Measurements from ENCODE around the gene SUPT5H. TPM values are rescaled to one million over a fixed set of nuclear protein-coding genes. Genes with fewer than 3 reads are reported as not detected.
A peak's percentile ranks its signal among the peaks of the same experiment; 100 is the strongest.

SUPT5H gene
- total and polyA plus RNA-seq, 5 experiments from 2014 or later: 79.9 to 196 (median 115) TPM

DNA sequence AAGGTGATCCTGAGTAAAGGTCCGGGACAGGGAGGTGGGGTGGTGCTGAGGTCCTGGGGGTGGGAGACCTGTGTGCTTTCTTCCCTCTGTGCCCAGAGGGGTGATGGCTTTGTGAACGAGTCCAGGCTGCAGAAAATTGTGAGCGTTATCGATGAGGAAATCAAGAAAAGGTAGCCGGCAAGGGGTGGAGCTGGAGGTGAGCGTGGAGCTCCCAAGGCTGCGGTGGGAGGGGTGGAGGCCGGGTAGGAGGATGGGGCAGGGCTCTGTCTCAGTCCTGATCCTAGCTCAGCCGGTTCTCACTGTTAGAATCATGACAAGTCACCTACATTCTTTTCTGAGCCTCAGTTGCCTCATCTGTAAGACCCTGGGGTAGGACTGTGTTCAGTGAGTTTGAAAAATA is 73.6 kb downstream of the SUPT5H start:
- POLR2A ChIA-PET: interaction anchor here (1.3 kb wide), 1 partner anchor 20 kb away, joined by 3 read pairs; no protein-coding TSS in a partner anchor

DNA sequence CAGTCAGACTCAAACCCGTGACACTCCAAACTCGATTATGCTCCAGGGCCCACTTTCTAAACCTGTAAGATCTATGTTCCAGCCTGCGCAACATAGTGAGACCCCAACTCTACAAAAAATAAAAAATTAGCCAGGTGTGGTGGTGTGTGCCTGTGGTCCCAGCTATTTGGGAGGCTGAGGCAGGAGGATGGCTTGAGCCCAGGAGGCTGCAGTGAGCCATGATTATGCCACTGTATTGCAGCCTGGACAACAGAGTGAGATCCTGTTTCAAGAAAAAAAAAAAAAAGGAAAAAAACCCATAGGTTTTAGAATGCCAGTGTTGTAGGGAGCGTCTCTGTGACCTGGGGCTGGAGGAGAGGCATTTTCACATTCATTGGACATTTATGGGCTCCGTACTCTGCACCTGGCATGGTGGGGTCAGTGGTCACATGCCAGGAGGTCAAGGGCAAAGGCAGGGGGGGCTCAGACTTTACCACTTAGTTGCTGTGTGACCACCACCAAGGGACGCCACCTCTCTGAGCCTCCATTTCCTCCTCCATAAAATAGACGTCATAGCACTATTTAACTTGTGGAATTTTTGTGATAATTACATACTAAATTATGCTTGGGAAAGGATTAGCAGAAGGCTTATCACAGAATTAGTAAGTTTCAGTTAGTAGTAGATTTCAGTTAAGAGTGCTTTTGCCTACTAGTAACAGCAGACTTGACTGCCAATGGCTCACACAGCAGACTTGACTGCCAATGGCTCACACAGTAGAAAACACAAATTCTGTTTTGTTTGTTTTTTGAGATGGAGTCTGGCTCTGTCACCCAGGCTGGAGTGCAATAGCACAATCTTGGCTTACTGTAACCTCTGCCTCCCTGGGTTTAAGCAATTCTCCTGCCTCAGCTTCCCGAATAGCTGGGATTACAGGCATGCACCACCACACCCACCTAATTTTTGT is 75.4 kb downstream of the SUPT5H start:
- Mint-ChIP-seq H3K9me3 (no peaks in the 10 kb centered on the region), H3K4me3 (no peak overlapping the region), H3K36me3 (no peaks in the 10 kb centered on the region), H3K27ac (no peak overlapping the region), H3K27me3 (peaks cover 10 to 18% (median 13%) of the 10 kb centered on the region in 5 donors), H3K4me1 (peaks cover 5 to 8% (median 6%) of the 10 kb centered on the region in 4 donors)
- DNase-seq (no peak), ATAC-seq (no peak)
- POLR2A ChIA-PET: interaction anchor here (0.5 to 0.7 kb wide), 2 partner anchors 61 to 66 kb away, joined by 3 to 5 read pairs; no protein-coding TSS in a partner anchor

More for the DNA sequence above, 73.6 kb downstream of the SUPT5H start:
- Mint-ChIP-seq H3K36me3 (peaks cover 0 to 2% (median 0%) of the 10 kb centered on the region in 3 donors), H3K4me3 (no peak overlapping the region), H3K9me3 (no peaks in the 10 kb centered on the region), H3K27me3 (peaks cover 14 to 35% (median 21%) of the 10 kb centered on the region in 5 donors), H3K27ac (peak overlapping the region in 1 of 10 donors; percentile 19), H3K4me1 (peaks cover 10 to 21% (median 15%) of the 10 kb centered on the region in 4 donors)
- ATAC-seq (no peak), DNase-seq (no peak)

DNA sequence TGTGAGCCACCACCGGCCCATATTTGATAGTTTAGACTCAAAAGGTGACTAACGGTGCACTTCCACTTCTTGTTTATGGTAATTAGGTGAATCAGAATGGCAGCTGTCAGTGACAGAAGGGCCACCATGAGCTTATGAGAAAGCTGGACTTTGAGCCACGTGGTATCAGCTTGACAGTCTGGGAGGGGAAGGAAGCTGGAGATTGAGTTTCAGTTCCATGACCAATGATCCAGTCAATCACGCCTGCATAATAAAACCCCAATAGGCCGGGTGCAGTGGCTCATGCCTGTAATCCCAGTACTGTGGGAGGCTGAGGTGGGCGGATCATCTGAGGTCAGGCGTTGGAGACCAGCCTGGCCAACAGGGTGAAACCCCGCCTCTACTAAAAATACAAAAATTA is 79.1 kb downstream of the SUPT5H start:
- H3K27ac Mint-ChIP-seq: no peak overlapping the region
- ATAC-seq (no peak), DNase-seq (no peak)
- peaks cover 0 to 14% (median 4%) of the 10 kb centered on the region in 4 donors for H3K4me1 Mint-ChIP-seq
- H3K4me3 Mint-ChIP-seq: no peak overlapping the region
- H3K27me3 Mint-ChIP-seq: no peaks in the 10 kb centered on the region
- peaks cover 0 to 9% (median 0%) of the 10 kb centered on the region in 3 donors for H3K36me3 Mint-ChIP-seq
- H3K9me3 Mint-ChIP-seq: no peaks in the 10 kb centered on the region
- POLR2A ChIA-PET: interaction anchor here (0.6 to 1.0 kb wide), 3 partner anchors 9 to 86 kb away, joined by 3 to 4 read pairs (median 4); partner anchors contain the start of gene SELENOV

DNA sequence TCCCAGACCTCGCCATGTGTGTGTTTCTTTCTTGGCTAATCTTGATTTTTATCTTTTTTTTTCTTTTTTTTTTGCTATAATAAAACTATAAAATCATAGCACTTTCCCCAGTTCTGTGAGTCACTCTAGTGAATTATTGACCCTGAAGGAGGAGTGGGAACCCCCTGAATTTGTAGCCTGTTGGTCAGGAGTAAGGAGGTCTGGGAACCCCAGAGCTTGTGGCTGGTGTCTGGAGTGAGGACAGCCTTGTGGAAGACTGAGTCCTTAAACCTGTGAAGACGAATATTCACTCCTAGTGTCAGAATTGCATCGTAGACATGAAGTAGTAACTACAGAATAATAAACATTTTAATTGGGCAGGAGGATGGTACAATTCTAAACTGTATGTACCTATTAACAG is 79.8 kb downstream of the SUPT5H start:
- ATAC-seq (no peak), DNase-seq (no peak)
- Mint-ChIP-seq H3K4me1 (peaks cover 0 to 21% (median 4%) of the 10 kb centered on the region in 4 donors), H3K27ac (no peak overlapping the region), H3K27me3 (no peaks in the 10 kb centered on the region), H3K9me3 (no peaks in the 10 kb centered on the region), H3K36me3 (peaks cover 0 to 9% (median 0%) of the 10 kb centered on the region in 3 donors), H3K4me3 (no peak overlapping the region)
- POLR2A ChIA-PET: interaction anchor here (0.6 kb wide), 1 partner anchor 87 kb away, joined by 4 read pairs; no protein-coding TSS in a partner anchor

Small RNA genes lying within 50 kb of the gene (microRNA-seq; reads per million reads assigned to microRNA genes)
- not detected for gene MIR4530 (ENCODE audit: borderline microRNAs expressed)

Other genes with a start within 250 kb of the SUPT5H start
- not detected for gene NCCRP1, start 248.6 kb upstream of the SUPT5H start, total RNA-seq
- not detected for gene NCCRP1, start 248.6 kb upstream of the SUPT5H start, polyA plus RNA-seq
- gene SYCN, start 241.3 kb upstream of the SUPT5H start, total RNA-seq: not detected
- gene SYCN, start 241.3 kb upstream of the SUPT5H start, polyA plus RNA-seq: not detected
- gene IFNL3, start 200.6 kb upstream of the SUPT5H start, total RNA-seq: not detected
- gene IFNL3, start 200.6 kb upstream of the SUPT5H start, polyA plus RNA-seq: not detected
- gene IFNL4, start 196.7 kb upstream of the SUPT5H start, total RNA-seq: not detected
- under 1 TPM in 2 of 3 donors, not detected in 1; 0.11 to 0.17 TPM for gene IFNL4, start 196.7 kb upstream of the SUPT5H start, polyA plus RNA-seq
- not detected for gene IFNL2, start 177.2 kb upstream of the SUPT5H start, total RNA-seq
- gene IFNL2, start 177.2 kb upstream of the SUPT5H start, polyA plus RNA-seq: not detected
- not detected for gene IFNL1, start 149.2 kb upstream of the SUPT5H start, total RNA-seq
- gene IFNL1, start 149.2 kb upstream of the SUPT5H start, polyA plus RNA-seq: under 1 TPM in 1 of 3 donors, not detected in 2; 0.65 TPM
- gene LRFN1, start 124.7 kb upstream of the SUPT5H start, total RNA-seq: 10 to 100 TPM; 10.1 TPM
- gene LRFN1, start 124.7 kb upstream of the SUPT5H start, polyA plus RNA-seq: 1 to 10 TPM; 3.2 to 4.4 (median 3.5) TPM
- 100 to 1,000 TPM; 373 to 393 TPM for gene GMFG, start 109.5 kb upstream of the SUPT5H start, total RNA-seq
- gene GMFG, start 109.5 kb upstream of the SUPT5H start, polyA plus RNA-seq: 1,000 to 10,000 TPM; 1,026 to 1,392 (median 1,316) TPM
- gene SAMD4B, start 103.2 kb upstream of the SUPT5H start, total RNA-seq: 10 to 100 TPM; 49.8 to 55.2 TPM
- gene SAMD4B, start 103.2 kb upstream of the SUPT5H start, polyA plus RNA-seq: 10 to 100 TPM in 1 of 3 donors, 1 to 10 TPM in 2; 5.4 to 12.3 (median 6.4) TPM
- gene PAF1, start 54.5 kb upstream of the SUPT5H start, total RNA-seq: 10 to 100 TPM; 44.4 to 47.4 TPM
- 10 to 100 TPM; 30.7 to 53.0 (median 43.8) TPM for gene PAF1, start 54.5 kb upstream of the SUPT5H start, polyA plus RNA-seq
- 10 to 100 TPM; 53.8 to 59.0 TPM for gene MED29, start 54.2 kb upstream of the SUPT5H start, total RNA-seq
- 10 to 100 TPM; 48.1 to 71.4 (median 59.6) TPM for gene MED29, start 54.2 kb upstream of the SUPT5H start, polyA plus RNA-seq
- 100 to 1,000 TPM; 184 to 188 TPM for gene ZFP36, start 38.7 kb upstream of the SUPT5H start, total RNA-seq
- gene ZFP36, start 38.7 kb upstream of the SUPT5H start, polyA plus RNA-seq: 100 to 1,000 TPM in 2 of 3 donors, 10 to 100 TPM in 1; 70.4 to 137 (median 109) TPM
- gene PLEKHG2, start 32.9 kb upstream of the SUPT5H start, total RNA-seq: 10 to 100 TPM; 14.3 to 23.8 TPM
- gene PLEKHG2, start 32.9 kb upstream of the SUPT5H start, polyA plus RNA-seq: 1 to 10 TPM; 4.2 to 5.0 (median 4.8) TPM
- gene RPS16, start 9.6 kb upstream of the SUPT5H start, total RNA-seq: 1,000 to 10,000 TPM; 3,730 to 3,760 TPM
- 1,000 to 10,000 TPM; 2,588 to 2,812 (median 2,742) TPM for gene RPS16, start 9.6 kb upstream of the SUPT5H start, polyA plus RNA-seq
- 10 to 100 TPM; 47.5 to 52.1 TPM for gene TIMM50, start 35.3 kb downstream of the SUPT5H start, total RNA-seq
- 10 to 100 TPM; 41.4 to 53.3 (median 44.6) TPM for gene TIMM50, start 35.3 kb downstream of the SUPT5H start, polyA plus RNA-seq
- under 1 TPM; 0.22 to 0.36 TPM for gene DLL3, start 53.4 kb downstream of the SUPT5H start, total RNA-seq
- 1 to 10 TPM; 1.1 to 1.9 (median 1.8) TPM for gene DLL3, start 53.4 kb downstream of the SUPT5H start, polyA plus RNA-seq
- not detected for gene SELENOV, start 69.6 kb downstream of the SUPT5H start, total RNA-seq
- not detected for gene SELENOV, start 69.6 kb downstream of the SUPT5H start, polyA plus RNA-seq
- 1 to 10 TPM; 5.9 to 7.7 TPM for gene EID2B, start 87.3 kb downstream of the SUPT5H start, total RNA-seq
- gene EID2B, start 87.3 kb downstream of the SUPT5H start, polyA plus RNA-seq: 1 to 10 TPM; 4.9 to 7.6 (median 6.4) TPM
- 10 to 100 TPM; 20.3 to 21.2 TPM for gene EID2, start 94.6 kb downstream of the SUPT5H start, total RNA-seq
- gene EID2, start 94.6 kb downstream of the SUPT5H start, polyA plus RNA-seq: 10 to 100 TPM; 19.8 to 37.1 (median 22.1) TPM
- gene LGALS13, start 156.9 kb downstream of the SUPT5H start, total RNA-seq: not detected
- gene LGALS13, start 156.9 kb downstream of the SUPT5H start, polyA plus RNA-seq: not detected
- gene LGALS16, start 210.3 kb downstream of the SUPT5H start, total RNA-seq: not detected
- not detected for gene LGALS16, start 210.3 kb downstream of the SUPT5H start, polyA plus RNA-seq